AG04449 (cell line): ENCODE results near the gene BCKDHA.

Experiments used
- CTCF ChIA-PET: fragments of 350-600 bp; formaldehyde crosslinking; extraction: SDS; loops from one replicate; lab custom pipeline; 2021; ENCODE audit warnings: antibody characterized with exemption; lab: Yijun Ruan, JAX
- POLR2A ChIA-PET: fragments of 400-600, 350-600 bp; formaldehyde crosslinking; extraction: SDS; loops from one replicate; lab custom pipeline; 2020; ENCODE audit warnings: antibody characterized with exemption, inconsistent platforms; lab: Yijun Ruan, JAX
- DNase-seq: peaks from one replicate; pipeline ENCODE4 v3.0.0-alpha.2; 2010; ENCODE audit warnings: low read depth, low spot score
- H3K4me3 ChIP-seq: 2 replicates; pipeline ENCODE4 v1.5.1; 2011; ENCODE audit warnings: low read depth, mild to moderate bottlenecking, control low read depth, low read length
- TF ChIP-seq, protein P1 (sequence below): IDR thresholded peaks from one replicate; pipeline ENCODE4 v1.5.1; 2011; ENCODE audit warnings: mild to moderate bottlenecking, moderate library complexity, low read length, control low read depth, inconsistent platforms; ENCODE audit not compliant: insufficient read depth; ENCODE audit errors: missing control alignments

Gene BCKDHA

DNA sequence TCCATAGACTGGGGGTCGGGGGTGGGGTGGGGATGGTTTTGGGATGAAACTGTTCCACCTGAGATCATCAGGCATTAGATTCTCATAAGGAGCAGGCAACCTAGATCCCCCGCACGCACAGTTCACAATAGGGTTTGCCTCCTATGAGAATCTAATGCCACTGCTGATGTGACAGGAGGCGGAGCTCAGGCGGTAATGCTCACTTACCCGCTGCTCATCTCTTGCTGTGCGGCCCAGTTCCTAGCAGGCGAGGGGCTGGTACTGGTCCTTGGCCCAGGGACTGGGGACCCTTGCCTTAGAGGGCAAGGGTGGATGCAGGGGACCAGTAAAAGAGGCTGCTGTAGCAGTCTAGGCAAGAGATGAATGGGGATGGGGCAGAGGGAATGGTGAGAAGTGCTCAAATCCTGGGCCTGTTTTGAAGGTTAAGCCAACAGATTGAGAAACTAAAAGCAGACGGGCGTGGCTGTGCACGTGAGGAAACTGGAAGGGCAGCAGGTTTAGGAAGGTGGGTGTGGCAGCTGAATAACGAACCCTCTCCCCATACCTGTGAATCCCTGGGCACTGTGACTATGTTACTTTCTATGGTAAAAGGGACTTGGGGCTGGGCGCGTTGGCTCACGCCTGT, 43.8 kb downstream of the BCKDHA start:
- POLR2A ChIA-PET = no interaction called here
- TF ChIP-seq, protein P1, sequence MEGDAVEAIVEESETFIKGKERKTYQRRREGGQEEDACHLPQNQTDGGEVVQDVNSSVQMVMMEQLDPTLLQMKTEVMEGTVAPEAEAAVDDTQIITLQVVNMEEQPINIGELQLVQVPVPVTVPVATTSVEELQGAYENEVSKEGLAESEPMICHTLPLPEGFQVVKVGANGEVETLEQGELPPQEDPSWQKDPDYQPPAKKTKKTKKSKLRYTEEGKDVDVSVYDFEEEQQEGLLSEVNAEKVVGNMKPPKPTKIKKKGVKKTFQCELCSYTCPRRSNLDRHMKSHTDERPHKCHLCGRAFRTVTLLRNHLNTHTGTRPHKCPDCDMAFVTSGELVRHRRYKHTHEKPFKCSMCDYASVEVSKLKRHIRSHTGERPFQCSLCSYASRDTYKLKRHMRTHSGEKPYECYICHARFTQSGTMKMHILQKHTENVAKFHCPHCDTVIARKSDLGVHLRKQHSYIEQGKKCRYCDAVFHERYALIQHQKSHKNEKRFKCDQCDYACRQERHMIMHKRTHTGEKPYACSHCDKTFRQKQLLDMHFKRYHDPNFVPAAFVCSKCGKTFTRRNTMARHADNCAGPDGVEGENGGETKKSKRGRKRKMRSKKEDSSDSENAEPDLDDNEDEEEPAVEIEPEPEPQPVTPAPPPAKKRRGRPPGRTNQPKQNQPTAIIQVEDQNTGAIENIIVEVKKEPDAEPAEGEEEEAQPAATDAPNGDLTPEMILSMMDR = no peak
- H3K4me3 ChIP-seq = no peak overlapping the region
- CTCF ChIA-PET = interaction anchor here (2.5 to 6.0 kb wide), 2 partner anchors 9 to 97 kb away, joined by 11 to 69 read pairs; no protein-coding TSS in a partner anchor
- DNase-seq = no peak

DNA sequence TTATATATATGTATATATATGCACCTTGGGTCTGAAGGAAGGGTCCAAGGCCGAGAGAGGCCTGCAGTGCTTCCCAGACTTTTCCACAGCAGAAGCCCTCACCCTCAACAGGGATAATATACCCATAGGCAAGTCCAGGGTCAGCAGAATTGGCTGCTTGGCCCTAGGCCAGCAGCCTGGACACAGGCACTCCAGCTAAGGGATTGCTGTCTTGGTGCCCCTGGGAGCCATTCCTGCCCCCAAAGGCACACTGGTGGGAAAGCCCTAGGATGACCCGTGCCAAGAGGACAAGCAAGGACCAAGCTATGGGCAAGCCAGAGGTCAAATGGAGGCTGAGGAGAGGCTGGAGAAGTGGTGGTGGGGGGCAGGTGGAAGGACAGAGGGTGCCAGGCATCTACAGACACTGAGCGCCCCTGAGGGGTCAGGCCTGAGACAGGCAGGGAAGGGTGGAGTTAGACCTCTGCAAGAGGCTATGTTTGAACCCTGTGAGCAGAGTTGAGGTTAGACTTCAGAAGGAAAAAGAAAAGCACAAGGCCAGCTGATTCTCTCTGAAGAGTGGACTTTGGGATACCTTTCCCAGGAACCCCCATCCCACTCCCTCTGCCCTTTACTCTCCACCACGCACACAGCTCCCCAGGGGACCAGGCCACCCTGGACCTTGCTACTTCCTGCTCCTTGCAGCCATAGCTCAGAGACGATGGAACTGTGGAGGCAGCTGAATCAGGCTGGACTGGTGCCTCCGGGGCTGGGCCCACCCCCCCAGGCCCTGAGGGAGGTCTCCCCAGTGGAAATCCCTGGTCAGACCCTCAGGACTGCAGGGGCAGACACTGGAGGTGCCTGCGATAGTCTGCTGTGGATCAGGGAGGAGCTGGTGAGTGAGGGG, 45.1 kb downstream of the BCKDHA start, which contains the start of gene ERICH4:
Gene ERICH4 (plus strand): TSS at position 684 of the 883 bp plus-strand sequence. CDS start 14 bp downstream, at position 698.
- CTCF ChIA-PET = interaction anchor here (0.7 to 6.0 kb wide), 3 partner anchors 8 to 126 kb away, joined by 3 to 69 read pairs (median 3); no protein-coding TSS in a partner anchor
- no peak within 1 kb of the TSS for H3K4me3 ChIP-seq
- POLR2A ChIA-PET = no interaction called here
- DNase-seq = no peak
- TF ChIP-seq, protein P1 = no peak

DNA sequence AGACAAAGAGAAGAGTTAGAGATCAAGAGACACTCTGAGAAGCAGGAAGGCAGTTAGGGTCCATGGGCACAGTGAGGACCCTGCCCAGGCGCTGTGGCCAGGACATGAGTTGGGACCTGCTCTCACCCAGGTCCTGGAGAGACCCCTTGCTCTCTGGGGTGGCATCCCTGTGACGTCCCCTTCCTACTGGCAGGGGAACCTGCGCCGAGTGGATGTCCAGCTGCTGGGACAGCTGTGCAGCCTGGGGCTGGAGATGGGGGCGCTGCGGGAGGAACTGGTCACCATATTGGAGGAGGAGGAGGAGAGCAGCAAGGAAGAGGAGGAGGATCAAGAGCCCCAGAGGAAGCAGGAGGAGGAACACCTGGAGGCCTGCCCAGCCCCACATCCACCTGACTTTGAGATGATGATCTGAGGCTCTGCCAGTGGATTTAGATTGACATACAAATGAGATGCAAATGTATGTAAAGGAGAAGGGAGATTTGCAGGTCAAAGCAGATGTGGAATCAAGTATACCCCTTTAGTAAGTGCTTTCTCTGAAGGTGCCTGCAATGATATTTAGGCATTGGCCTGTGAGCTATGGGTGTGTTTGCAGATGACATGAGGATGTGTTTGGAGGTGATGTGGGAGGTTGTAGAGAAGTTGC, 46.3 kb downstream of the BCKDHA start:
- H3K4me3 ChIP-seq = no peak overlapping the region
- POLR2A ChIA-PET = no interaction called here
- no peak for DNase-seq
- TF ChIP-seq, protein P1 = no peak
- CTCF ChIA-PET = interaction anchor here (6.0 to 11.4 kb wide), 2 partner anchors 6 to 126 kb away, joined by 69 to 255 read pairs; partner anchors contain the start of gene CEACAM21

DNA sequence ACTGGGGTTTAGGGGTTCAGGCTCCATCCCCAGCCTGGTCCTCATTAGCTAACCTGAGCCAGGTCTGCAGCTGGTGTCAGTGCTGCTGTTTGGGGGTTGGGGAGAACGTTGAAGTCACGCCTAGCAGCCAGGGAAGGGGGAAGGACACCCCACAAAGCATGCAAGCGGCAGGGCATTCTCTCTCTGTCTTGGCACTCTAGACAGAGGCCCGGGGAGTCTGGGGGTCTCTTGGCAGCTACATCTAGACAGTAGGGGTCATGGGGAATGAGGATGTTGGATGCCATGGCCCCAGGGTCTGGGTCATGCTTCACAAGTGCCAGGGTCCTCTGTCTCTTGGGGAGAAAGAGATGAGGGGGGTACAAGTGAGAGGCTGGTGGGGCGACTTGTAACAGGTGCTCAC, 48.0 kb downstream of the BCKDHA start:
- CTCF ChIA-PET = interaction anchor here (1.0 to 11.4 kb wide), 2 partner anchors 10 to 124 kb away, joined by 3 to 255 read pairs; partner anchors contain the start of gene CEACAM21
- no peak for DNase-seq
- POLR2A ChIA-PET = no interaction called here
- TF ChIP-seq, protein P1 = no peak
- H3K4me3 ChIP-seq = no peak overlapping the region

DNA sequence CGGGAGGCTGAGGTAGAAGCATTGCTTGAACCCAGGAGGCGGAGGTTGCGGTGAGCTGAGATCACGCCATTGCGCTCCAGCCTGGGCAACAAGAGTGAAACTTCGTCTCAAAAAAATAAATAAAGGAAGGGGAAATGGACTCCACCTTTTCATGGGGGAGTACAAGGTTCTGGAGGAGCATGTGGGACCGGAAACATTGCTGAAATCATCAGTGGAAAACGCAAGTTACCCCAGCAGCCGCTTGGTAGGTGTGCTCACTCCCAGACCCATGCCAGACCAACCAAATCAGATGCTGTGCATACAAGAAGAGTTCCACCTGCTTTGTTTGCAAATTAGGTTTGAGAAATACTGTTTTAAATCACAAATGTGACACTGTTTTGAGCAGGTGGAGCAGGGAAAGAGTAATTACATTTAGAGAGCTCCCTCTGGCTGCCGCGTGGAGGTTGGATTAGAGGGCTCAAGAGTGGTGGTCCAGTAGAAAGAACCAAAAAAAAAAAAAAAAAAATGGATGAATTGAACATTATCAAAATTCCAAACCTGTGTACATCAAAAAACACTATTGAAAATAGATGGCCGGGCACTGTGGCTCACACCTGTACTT, 50.2 kb downstream of the BCKDHA start:
- TF ChIP-seq, protein P1 = no peak
- CTCF ChIA-PET = interaction anchor here (0.7 to 11.4 kb wide), 9 partner anchors 7 to 149 kb away, joined by 3 to 255 read pairs (median 21); partner anchors contain the start of genes CEACAM21, DMAC2 and ERICH4
- POLR2A ChIA-PET = no interaction called here
- DNase-seq = no peak
- H3K4me3 ChIP-seq = no peak overlapping the region
